GM19035 (cell line): Measurements from ENCODE around the gene GABRG1.

Source experiments
- ATAC-seq: cut with Tn5 transposase; IDR thresholded peaks from one replicate; pipeline ENCODE4 v1.9.1; 2021; ENCODE audit not compliant: unreplicated experiment

Gene GABRG1

DNA sequence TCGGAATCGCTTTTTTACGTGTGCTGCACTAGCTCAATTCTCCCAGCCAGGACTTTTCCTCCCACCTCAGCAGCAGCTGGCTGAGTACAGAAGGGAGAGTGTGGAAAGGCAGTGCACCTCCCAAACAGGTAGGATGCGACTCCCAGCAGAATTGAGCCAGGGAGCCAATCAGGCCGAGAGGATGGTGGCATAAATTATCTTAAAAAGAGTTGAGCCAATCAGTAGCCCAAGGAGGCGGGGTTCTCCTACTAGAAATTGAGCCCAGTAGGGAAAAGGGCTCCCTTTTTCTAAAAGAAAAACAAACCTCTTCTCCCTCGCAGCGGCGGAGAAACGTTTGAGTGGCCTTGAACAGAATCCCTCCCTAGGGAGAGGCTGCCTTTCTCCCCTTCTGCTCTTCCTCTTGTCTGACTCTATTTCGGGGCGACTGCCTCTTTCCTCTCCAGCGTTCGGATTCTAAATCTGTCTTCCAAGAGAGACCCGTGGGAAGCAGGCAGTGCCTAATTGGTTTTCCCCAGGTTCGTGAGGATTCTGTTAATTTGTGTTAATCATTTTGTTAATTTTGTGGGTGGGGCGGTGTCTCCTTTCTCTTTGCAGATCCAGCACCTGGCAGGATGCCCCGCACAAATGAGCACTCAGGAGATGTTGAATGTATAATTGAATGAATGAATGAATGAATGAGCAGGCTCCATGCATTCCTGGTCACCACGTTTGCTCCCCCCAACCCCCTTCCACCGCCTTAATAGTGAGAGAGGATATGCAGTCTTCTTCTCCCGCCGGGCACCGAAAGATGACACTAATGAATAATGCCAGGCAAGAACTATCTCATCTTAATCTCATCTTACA lies at the start of gene GABRG1:
GABRG1 (minus strand) TSS at position 142 of the 843 bp plus-strand sequence; CDS start at position 1, 141 bp downstream.
- no peak for ATAC-seq

GRCh38 chr4:46146993-46147392 lies 23.1 kb upstream of the GABRG1 start:
- no peak for ATAC-seq

GRCh38 chr4:46131498-46132057 lies 7.7 kb upstream of the GABRG1 start:
- ATAC-seq, result no peak

DNA sequence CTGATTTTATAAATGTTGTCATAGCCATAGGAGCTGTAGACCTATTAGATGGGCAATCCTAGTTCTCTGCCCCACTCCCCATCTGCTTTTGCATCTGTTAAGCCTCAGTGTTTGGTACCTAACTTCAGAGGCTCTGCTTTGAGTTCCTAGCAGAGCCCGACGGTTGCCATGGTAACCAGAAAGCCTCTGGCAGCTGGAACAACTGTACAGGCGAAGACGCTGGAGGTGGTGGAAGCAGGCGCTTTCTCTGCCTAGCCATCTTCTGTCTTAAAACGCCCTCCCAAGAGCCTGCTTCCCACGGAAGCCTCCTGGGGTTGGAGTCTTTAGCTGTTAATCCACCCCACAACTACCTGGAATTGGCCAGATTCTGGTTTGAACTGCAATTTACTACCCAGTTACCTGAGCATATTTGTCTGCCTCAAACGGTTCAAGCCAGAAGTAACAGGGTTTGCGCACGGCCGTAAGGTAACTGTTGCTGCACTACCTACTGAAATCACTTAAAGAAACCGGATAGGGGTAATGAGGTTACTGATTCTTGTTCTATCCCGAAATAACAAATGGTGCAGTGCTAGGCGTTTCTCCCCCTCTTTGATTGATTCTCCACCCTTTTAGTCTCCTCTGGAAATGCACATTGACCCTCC lies 1.0 kb upstream of the GABRG1 start:
- no peak for ATAC-seq

DNA sequence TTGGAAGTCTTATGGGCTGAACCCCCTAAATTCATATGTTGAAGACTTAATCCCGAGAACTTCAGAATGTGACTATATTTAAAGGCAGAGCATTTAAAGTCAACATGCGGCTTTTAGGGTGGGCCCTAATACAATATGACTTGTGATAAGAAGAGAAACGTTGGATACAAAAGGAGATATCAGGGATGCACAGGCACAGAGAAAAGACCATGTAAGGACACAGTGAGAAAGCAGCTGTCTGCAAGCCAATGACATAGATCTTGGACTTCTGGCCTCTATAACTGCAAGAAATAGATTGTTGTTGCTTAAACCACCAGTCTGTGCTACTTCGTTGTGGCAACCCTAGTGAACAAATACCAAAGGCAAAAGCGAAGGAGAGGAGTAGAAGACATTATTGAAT lies 42.2 kb downstream of the GABRG1 start:
- no peak for ATAC-seq

- ATAC-seq, result no peak
Measured at GRCh38 chr4:46081248-46081647, 42.6 kb downstream of the GABRG1 start.

GRCh38 chr4:46073778-46074177 lies 50.1 kb downstream of the GABRG1 start:
- ATAC-seq, result peak; percentile 59

- no peak for ATAC-seq
Measured at GRCh38 chr4:46051392-46051791, 72.5 kb downstream of the GABRG1 start.

- ATAC-seq, result no peak
Measured at GRCh38 chr4:46032056-46032455, 91.8 kb downstream of the GABRG1 start.

- no peak for ATAC-seq
Measured at GRCh38 chr4:46016306-46016705, 107.5 kb downstream of the GABRG1 start.

GRCh38 chr4:45992728-45993127 lies 131.1 kb downstream of the GABRG1 start:
- ATAC-seq, result no peak

- ATAC-seq, result no peak
Measured at GRCh38 chr4:45989775-45990174, 134.1 kb downstream of the GABRG1 start.

- no peak for ATAC-seq
Measured at GRCh38 chr4:45987858-45988257, 136.0 kb downstream of the GABRG1 start.
